Measurements from ENCODE around the gene CFAP410. TPM values are rescaled to one million over a fixed set of nuclear protein-coding genes. Genes with fewer than 3 reads are reported as not detected.

CFAP410 gene
- polyA plus RNA-seq, 3 donors = 27.4 to 40.0 (median 30.3) TPM

DNA sequence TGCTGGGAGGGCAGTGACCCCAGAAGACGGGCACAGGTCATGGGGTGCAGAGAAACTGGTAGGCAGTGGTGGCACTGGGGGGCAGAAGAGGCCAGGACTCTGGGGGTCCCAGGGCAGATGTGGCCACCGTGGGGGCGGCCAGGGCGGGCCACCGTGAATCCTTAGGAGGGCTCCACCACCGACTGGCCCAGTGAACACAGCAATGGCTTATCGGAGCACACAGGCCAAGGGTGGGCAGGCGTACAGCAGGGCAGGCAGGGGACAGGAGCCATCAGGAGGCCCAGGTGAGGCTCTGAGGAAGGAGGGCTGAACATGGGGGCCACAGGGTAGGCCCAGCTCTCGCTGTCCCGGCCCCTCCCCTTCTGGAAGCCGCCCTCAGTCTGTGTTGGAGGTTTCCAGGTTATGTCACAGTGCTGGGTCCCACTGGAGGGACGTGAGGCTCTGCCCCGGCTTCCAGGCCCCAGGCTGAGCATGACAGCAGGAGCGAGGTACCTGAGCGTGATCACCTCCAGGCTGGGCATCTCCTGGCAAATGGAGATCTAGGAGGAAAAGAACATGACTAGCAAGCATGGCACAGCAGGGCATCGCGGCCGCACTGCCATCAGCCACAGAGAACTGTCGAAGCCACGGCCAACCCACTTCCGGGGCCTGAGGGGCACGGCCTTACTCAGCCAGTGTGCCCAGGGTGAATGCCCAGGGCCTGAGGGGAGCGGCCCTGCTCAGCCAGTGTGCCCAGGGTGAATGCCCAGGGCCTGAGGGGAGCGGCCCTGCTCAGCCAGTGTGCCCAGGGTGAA, 3.7 kb downstream of the CFAP410 start:
- WGBS, 3 donors = 93 to 97% (median 96%) methylated on average over 20 to 23 of the region's 24 CpGs
- no peak overlapping the region for H3K27ac ChIP-seq (ENCODE audit: low read depth, low read length)

DNA sequence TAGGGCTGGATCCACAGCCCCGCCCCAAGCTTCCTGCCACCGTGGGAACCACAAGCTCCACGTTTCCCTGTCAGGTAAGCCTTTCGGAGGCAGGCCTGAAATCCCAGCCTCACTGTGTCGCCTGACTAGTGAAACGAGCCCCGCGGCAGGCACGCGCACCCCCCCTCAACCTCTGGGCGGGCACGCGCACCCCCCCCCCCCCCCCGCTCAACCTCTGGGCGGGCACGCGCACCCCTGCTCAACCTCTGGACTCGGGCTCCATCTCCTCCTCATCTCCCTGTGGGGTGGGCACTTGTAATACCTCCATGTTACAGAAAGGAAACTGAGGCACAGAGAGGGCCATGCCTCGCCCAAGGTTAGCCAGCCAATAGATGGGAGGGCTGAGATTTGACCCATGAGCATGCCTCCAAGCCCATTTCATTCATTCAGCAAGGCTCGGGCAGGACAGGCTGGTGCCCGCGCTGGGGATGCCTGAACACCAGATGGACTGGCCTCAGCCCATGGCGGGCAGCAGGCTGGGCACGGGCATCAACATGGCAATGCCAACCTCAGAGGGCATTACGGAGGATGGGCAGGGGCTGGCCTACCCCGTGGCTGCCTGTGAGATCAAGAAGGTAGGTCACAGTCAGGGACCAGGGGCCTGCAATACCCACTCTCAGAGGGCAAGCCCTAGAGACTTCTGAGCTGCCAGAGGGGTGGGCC, 4.7 kb downstream of the CFAP410 start:
- WGBS, 3 donors = 86 to 92% (median 88%) methylated on average over 23 to 25 of the region's 26 CpGs
- no peak overlapping the region for H3K27ac ChIP-seq (ENCODE audit: low read depth, low read length)

DNA sequence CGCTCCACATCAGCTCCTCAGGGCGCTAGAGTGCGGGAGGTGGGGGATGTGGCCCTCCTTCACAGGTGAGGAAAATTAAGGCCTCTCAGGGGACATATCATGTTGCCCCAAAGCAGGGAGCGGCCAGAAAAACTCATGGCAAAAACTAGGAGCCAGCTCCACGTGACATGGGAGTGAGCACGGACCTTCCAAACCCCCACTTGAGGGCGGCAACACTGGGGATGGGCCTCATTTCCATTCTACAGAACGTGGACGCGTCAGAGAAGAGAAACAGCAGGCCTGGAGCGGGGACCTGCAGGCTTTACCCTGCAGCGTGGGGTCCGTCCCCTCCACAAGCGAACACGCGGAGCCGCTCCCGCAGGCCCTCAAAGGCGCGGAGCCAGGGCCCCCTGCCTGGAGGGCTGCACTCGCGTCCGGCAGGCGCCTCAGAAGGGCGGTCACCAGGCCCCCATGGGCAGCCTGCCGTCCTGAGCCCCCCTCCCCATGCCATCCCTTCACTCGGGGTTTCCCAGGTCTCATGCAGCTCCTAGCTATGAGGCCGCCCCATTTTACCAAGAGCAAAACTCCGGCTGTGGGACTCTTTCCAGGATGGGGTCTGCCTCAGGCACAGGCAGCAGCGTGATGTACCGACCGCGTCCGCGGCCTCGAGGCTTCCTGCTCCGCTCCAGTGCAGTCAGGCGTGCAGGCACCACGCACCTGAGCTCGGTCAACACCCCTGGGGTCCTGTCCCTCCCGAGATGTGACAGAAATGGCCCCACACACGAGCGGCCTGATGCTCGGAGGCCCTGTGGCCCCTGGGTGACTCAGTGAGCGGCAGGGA, 5.5 kb downstream of the CFAP410 start:
- H3K27ac ChIP-seq (ENCODE audit: low read depth, low read length) = no peak overlapping the region
- 83 to 88% (median 86%) methylated on average over 45 of the region's 45 CpGs for WGBS, 3 donors

DNA sequence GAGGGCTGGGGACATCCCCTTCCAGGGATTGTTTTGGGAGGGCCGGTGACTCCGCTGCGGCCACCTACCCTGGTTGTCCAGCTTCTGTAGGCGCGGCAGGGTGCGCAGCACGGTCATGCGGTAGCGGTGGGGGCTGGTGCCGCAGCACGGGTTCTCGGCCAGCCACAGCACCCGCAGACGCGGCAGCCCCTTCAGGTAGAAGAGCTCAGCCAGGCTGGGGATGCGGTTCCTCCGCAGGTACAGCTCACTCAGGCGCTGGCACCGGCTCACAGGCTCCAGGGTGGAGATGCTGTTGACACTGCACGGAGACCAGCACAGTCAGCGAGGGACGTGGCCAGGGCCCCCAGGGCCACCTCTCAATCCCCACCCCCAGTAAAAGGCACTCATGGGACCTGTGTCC, 6.2 kb downstream of the CFAP410 start:
- no peak overlapping the region for H3K27ac ChIP-seq (ENCODE audit: low read depth, low read length)

DNA sequence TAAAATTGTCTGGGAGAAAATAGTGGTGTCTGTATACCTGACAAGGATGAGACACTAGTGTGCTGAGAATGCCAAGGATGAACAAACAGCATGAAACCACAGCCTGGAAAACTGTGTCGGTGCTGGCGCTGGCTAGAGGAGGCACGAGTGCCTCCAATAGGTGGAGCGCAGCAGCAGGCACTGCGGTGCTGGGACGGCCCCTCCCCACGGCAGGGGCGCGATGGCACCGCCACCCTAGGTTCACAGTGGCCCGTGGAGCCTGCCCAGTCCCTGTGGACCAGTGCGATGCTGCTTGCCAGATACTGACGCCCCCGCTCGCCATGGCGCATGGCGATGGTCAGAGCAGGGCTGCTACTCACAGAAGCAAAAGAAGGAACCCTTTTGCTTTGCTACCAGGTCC, 6.8 kb downstream of the CFAP410 start:
- H3K27ac ChIP-seq (ENCODE audit: low read depth, low read length) = no peak overlapping the region
- 89 to 93% (median 90%) methylated on average over 17 of the region's 17 CpGs for whole genome bisulfite sequencing, 3 donors

More for the DNA sequence above, 6.2 kb downstream of the CFAP410 start:
- 95 to 97% (median 96%) methylated on average over 20 to 22 of the region's 22 CpGs for WGBS, 3 donors

DNA sequence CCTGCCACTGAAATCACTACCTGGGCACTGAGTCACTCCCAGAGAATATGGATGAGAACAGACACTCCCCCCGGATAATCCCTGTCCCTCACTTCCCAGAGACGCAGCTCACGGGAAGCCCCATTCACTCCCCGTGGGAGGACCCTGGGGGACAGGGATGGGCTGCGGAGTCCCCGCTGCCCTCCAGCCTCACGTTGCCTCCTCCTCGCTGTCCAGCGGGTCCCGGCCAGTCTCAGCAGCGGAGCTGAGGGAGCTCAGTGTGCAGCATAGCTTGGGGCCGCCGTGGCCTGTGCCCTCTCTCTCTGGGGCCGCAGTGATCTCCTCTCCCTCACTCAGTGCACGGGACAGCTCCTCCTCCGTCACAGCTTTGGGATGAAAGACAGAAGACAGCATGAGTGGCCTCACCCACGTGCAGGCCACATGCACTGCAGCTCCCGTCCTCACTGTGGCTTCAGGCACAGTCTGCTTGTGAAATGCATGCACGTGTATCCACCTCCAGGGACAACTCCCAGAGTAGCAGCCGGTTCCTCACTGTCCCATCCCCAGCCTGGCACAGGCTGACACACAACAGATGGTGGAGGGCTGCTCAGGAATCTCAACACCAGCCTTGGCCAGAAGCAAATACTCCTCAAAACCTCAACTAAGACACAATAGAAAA, 7.4 kb downstream of the CFAP410 start:
- H3K27ac ChIP-seq (ENCODE audit: low read depth, low read length) = no peak overlapping the region
- 77 to 82% (median 79%) methylated on average over 18 to 20 of the region's 20 CpGs for WGBS, 3 donors

DNA sequence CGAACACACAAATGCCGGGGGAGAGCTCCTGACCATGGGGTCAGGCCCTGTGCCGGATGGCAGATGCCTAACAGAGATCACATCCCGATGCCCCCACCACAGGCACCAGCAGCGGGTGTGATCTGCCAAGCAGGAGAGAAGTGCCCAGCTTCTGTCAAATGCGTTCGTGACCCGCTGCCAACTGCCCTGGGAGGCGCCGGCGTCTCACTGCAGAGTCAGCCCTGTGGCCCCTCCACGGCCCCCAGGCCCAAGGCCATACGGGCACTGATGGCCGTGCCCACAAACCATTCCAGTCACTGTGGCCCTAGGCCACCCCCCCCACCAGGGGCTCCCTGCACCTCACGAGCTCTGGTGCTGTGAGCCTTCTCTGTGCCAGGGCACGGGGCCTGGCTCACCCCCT, 8.0 kb downstream of the CFAP410 start:
- WGBS, 3 donors = 84 to 87% (median 84%) methylated on average over 16 of the region's 16 CpGs
- no peak overlapping the region for H3K27ac ChIP-seq (ENCODE audit: low read depth, low read length)

DNA sequence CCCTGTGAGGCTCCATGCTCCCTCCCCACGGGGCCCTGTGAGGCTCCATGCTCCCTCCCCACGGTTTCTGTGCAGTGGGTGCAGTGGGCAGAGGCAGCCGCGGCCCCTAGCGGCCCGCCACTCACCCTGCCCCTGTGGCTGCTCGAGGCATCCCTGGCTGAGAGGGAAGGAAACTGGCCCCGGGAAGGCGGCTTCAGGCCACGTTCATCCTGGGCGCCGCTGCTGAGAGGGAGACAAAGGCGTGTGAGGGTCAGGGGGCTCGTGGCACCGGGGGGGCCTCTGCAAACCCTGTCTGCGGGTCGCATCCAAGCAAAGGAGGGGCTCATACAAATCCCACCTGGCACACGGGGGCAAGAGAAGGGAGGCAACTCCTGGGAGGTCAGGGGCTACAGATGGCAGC, 8.5 kb downstream of the CFAP410 start:
- no peak overlapping the region for H3K27ac ChIP-seq (ENCODE audit: low read depth, low read length)
- WGBS, 3 donors = 78 to 89% (median 82%) methylated on average over 18 of the region's 18 CpGs

DNA sequence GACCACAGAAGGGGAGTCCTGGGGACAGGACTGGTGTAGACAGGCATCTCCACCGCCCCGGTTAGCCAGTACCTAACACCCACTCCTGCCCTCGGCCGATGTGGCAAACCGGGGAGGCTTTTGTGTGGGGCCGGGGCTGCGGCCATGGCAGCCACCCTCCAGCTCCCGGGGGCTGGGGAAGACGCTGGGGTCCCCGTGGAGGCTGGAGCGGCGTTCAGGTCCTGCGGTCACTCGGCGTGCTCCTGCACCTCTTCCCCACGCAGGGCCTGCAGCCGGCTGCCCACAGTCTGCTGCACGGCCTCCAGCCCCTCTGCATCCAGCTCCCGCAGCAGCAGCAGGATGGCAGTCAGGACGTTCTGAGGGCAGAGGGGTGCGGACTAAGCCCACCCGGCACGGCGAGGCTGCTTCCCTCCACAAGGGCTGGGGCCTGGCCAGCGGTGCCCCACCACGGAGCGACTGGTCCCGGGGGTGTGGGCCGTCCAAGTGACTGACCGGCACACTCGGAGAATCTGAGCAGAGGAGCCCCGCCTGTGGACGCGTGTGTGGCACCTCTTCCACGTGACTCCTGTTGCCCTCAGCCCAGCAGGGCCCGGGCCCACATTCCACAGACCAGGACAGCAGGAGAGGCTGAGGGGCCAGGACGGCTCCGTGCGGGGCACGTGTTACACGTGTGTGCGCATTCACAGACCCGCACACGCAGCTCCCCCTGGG, 9.1 kb downstream of the CFAP410 start:
- no peak overlapping the region for H3K27ac ChIP-seq (ENCODE audit: low read depth, low read length)
- WGBS, 3 donors = 89 to 92% (median 92%) methylated on average over 40 to 44 of the region's 44 CpGs

DNA sequence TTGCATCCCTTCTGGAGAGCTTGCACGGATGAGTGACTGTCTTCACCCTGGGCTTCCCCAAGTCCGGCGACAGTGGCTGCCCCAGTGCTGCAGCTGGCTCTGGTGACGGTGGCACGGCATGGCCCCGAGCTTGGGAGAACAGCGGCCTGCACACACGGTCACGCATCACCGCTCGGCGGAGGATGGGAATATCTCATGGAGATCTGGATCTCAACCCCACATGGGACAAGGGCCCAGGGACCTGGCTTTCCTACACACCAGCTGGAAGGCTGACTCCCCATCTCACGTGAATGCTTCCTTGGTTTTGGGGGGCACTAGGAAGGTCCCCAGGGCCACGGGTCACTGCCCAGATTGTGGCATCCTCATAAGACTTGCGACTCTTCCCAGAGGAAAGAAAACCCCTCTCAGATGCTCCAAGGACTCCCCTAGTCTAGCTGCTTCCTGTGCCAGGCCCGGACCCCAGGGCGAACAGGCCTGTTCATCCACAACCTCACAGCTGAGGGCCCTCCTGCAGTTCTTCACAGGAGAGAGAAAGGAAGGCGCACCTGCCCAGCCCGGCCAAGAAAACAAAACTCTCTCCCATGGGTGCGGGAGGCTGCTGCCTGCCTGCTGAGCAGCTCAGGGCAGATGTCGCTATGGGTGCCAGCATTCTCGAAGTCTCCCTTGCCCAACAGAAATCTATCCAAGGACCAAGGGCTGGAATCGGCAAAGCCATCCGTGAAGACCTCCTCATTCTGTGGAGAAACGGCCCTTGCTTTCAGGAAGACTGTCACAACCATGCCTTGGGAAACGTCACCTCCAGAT, 9.9 kb downstream of the CFAP410 start:
- WGBS, 3 donors = 74 to 83% (median 80%) methylated on average over 26 of the region's 26 CpGs
- no peak overlapping the region for H3K27ac ChIP-seq (ENCODE audit: low read depth, low read length)

DNA sequence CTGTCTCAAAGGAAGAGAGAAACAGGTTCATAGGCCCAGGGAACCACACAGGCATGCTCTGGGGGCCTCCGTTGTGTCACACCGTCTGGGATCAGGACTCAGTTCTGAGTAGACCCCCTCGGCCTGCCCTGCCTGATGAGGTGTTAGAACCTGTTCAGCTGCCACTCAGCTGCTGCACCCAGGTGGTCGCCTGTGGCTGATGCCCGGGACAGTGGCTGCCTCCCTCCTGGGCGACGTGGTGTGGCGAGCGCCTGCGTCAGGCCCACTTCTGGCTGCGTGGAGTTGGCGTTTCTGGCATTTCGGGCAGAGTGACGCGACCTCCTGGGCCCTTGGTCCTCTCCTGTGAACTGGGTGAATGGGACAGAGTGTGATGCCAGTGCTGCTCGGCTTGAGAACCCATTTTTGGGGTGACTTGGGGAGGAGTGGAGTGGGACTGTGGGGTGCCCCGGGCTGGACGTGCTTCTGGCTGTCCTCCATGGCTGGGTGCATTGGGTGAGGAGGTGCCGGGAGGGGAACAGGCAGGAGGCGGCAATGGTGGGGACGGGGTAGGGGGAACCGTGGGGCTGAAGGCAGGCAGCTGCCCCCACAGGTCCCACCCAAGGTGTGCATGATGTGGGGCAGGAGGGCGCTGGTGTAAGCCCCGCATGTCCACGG, 10.8 kb downstream of the CFAP410 start:
- no peak overlapping the region for H3K27ac ChIP-seq (ENCODE audit: low read depth, low read length)
- 84 to 87% (median 86%) methylated on average over 25 of the region's 25 CpGs for WGBS, 3 donors

DNA sequence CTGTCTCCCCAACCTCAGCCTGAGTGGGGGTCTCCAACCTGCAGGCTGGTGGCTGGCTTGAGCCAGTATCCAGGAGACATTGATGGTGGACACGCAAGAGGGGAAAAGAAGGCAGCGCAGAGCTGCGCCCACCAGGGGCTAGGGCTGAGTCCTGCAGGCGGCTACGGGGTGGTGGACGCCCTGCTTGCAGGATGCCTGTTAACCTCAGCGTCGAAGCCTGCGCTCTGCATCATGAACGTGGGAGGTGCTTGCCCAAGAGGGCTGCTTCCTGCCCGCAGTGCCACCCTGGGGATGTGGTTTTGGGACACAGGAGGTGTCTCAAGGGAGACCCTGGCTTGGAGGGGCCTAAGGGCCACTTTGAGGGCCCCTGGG, 11.6 kb downstream of the CFAP410 start:
- 63 to 94% (median 84%) methylated on average over 11 of the region's 11 CpGs for WGBS, 3 donors

DNA sequence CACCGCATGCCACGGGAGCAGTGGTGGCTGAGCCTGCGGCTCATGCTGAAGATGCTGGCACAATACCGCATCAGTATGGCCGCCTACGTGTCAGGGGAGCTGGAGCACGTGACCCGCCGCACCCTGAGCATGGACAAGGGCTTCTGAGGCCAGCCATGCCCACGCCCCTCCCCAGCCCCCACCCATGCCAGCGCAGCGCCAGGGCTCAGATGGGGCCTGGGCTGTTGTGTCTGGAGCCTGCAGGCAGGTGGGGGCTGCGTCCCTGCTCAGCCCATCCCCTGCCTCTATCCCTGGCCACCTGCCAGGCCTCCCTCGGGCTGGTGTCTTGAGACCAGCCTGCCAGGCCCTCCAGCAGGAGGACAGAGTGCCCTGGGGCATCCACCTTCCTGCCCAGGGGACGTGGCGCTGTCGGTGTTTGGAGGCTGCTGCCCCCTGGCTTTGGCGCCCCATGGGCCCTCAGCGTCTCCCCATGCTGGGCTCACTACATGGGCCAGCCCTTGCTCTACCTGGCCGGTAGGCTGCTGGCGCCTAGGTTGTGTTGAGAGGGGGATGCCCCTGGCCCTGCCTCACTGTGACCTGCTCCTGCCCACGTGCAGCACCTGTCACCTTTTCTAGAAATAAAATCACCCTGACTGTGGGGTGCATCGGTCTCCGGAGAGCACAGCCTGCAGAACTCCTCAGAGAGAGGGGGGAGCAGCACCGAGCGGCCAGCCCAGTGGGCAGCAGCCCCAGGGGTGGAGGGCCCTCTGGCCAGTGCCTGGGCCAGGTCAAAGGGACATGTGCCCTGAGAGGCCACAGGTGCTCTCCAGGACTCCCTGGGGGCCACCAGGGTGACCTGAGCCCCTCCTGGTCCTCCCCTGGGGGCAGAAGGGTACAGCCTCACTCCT, 12.2 kb downstream of the CFAP410 start:
- H3K27ac ChIP-seq (ENCODE audit: low read depth, low read length) = no peak overlapping the region
- 86 to 91% (median 90%) methylated on average over 25 to 26 of the region's 26 CpGs for whole genome bisulfite sequencing, 3 donors

More for the DNA sequence above, 11.6 kb downstream of the CFAP410 start:
- no peak overlapping the region for H3K27ac ChIP-seq (ENCODE audit: low read depth, low read length)

DNA sequence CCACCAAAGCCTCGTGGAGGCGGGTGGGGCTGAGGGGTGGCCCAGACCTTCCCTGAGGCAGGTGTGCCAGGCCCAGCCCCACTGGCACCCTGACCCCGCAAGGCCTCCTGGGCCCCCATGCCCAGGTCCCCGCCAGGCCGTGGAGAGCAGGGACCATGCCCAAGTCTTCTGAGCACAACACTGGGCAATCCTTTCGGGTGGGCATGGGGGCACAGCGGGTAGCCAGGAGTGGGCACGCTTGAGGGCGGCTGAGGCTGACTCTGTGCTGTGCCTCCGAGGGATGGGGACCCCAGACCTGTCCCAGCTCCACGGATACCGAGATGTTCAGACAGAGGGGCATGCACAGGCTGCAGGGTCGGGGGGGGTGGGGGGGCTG, 12.9 kb downstream of the CFAP410 start:
- 86 to 96% (median 92%) methylated on average over 13 of the region's 13 CpGs for WGBS, 3 donors
- H3K27ac ChIP-seq (ENCODE audit: low read depth, low read length) = no peak overlapping the region

DNA sequence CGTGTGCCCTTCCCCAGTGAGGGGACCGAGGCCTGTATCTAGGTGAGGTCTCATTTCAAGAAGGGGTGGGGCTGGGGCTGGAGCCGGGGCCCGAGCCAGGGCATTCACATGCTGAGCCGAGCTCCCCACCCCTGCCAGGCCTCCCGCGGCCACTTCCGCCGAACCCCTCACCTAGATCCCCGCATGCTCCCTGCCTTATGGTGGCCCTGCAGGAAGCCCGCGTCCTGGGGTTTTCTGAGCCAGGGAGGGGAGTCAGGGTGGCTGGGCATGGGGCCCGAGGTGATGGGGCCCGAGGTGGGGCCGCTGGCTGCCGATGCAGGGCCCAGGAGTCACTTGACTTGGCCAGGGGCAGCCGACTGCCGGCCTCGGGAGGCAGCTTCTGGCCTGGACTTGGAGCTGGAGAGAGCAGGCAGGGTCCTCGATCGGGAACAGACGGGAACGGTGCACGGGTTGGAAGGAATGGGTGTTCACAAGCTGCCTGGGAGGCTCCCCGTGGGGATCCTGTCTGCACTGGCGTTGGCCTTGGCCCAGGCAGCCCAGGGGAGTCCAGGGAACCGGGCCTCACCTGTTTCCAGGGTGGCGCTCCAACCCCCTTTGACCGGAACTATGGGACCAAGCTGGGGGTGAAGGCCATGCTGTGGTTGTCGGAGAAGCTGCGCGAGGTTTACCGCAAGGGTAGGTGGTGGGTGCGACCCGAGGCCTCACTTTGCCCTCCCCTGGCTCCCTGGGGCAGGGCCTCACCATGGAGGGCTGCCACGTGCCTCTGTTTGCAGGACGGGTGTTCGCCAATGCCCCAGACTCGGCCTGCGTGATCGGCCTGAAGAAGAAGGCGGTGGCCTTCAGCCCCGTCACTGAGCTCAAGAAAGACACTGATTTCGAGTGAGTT, 13.6 kb downstream of the CFAP410 start:
- no peak overlapping the region for H3K27ac ChIP-seq (ENCODE audit: low read depth, low read length)
- WGBS, 3 donors = 86 to 89% (median 88%) methylated on average over 41 to 44 of the region's 44 CpGs

Measured in adipose tissue (tissue), 3 donors.